NCI-H1105 treated with DMSO at 0.1 percent for 48 hours (cell line): ENCODE measurements around the gene STX1A.

ENCODE experiments used
- DNase-seq: peaks from one replicate; lab custom pipeline; 2025; lab: John Stamatoyannopoulos, UW

The STX1A gene

DNA sequence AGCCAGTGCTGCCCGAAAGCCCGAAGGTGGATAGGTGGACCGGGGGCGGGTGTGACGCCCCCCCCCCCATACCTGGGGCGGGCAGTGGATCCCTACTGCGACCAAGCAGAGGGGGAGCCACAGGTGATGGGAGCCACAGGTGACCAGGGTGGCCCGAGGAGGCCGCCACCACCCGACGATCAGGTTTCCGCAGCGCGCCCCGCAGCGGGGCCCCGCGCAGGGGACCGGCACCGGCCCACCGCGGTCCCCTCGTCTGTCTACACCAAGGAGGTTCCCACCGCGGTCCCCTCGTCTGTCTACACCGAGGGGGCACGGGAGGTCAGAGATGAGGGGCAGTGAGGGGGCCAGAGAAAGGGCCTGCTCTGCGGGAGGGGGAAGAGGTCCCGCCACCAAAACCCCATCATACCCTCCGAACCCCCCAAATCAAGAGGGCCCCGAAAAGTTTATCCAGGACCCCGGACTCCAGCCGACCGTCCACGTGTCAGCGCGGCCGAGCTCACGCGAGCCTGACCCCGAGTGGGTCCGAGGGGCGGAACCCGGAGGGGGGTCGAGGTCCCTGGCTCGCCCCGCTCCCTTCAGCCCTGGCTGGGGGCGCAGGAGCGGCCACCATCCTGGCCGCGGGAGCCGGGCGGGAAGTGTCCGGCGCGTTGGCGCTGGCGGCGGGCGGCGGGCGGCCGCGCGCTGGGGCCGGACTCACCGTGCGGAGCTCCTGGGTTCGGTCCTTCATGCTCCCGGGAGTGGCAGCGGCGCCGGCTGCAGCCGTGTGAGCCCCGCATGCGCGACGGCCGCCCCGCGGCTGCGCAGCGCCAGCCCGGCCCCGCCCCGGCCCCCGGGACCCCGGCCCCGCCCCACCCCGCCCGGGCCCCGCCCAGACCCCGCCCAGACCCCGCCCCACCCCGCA, at the start of gene STX1A:
Gene STX1A, minus strand, starts transcription at position 765 of the 901 bp plus-strand sequence. Its CDS starts 38 bp downstream, at position 727.
- peak; percentile 54 for DNase-seq

DNA sequence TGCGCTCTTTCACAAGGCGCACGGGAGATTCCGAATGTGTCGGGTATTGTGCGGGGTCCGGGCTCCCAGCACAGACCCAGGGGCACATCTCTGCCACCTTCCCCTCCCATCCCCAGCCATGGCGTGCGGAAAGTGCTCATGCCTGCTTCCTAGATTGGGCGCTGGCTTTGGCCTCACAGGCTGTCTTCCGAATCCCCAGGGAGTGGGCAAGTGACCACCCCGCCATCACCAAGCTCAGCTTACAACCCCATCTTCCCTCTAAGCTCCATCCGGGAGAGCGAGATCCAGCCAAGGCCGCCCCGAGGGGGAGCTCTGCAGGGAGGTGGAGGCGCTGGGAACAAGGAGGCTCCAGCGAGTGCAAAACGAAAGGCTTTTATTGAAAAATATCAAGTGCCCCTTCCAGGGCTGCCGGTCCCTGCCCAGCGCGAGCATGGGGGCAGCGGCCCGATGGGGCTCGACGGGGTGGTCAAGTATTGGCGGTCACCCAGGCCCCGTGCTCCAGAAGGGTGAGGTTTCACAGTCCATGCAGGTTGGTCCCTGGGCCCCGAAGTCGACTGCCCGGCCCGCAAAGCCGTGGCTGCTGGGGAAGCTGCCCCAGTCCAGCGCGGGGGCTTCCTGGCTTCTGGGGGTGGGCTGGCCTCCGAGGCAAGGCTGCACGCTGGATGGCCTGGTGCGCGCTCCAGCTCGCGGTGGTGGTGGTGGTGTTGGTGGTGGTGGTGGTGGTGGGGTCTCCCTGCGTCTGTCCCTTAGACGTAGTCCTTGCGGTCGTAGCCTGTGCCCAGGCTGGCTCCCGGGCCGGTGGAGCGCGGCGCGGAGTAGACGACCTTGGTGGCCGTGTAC, 49.4 kb upstream of the STX1A start:
- DNase-seq, result peak; percentile 26

DNA sequence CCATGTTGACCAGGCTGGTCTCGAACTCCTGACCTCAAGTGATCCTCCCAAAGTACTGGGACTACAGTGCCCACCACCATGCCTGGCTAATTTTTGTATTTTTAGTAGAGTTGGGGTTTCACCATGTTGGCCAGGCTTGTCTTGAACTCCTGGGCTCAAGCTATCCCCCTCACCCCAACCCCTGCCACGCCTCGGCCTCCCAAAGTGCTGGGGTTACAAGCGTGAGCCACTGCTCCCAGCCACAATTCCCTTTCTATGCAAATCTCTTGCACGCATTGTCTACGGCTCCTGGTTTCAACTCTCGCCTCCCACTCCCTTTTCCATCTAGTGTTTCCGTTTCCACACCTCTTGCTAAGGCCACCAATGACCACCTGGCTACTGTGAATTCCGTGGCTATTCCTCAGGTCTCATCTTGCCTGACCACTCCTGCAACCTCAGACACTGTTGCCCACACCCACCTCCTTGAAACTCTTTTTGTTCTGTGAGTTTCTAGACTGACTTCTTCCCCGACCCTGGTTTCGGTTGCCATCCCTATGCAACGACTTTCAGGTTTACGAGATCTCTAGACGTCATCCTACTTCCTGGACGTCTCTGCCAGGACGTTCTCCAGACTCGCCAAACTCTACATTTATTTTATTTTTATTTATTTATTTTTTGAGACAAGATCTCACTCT, 47.2 kb upstream of the STX1A start:
- no peak for DNase-seq

DNA sequence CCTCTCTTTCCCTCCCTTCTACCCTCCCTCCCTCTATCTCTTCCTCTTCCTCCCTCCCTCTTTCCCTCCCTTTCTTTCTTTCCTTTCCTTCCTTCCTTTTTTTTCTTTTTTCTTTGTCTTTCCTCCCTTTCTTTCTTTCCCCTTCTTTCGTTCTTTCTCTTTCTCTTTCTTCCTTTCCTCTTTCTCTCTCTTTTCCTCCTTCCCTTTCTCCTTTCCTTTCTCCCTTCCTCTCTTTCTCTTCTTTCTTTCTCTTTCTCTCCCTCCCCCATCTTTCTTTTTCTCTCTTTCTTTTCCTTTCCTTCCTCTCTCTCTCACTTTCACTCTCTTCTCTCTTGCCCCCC, 43.2 kb upstream of the STX1A start:
- no peak for DNase-seq

DNA sequence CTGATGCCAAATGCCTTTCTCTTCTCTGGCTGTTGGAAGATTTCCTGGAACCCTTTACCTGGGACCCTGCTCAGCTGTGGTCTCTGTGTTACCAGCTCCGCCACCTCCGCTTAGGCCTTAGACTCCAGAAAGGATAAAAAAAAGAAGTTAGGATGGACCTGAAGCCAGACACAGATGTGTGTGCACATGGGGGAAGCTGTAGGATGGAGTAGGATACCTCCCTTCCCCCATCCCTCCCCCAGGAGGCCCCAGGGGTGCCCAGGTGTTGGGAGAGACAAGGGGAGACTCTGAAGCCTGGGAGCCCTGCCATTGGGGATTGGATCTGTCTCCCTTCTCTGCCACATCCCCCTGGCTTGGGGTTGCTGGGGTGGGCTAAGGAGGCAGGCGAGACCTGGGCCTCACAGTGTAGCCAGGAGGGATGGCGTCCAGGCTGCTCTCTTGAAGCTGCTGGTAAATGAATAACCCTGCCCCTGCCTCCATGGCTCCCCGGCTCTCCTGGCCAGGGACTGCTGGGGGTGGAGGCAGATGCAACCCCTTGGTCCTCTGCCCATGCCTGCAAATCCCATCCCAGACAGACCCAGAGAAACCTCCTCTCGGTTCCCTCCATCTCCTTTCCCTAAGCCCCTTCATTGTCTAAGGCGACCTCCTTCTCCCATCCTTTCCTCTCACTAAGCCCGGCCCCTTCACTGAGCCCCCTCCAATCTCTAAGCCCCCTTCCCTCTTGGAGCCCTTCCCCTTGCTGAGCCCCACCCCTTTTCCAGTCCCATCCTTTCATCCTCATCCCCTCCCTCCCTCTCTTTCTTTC, 42.6 kb upstream of the STX1A start:
- DNase-seq, result no peak

DNA sequence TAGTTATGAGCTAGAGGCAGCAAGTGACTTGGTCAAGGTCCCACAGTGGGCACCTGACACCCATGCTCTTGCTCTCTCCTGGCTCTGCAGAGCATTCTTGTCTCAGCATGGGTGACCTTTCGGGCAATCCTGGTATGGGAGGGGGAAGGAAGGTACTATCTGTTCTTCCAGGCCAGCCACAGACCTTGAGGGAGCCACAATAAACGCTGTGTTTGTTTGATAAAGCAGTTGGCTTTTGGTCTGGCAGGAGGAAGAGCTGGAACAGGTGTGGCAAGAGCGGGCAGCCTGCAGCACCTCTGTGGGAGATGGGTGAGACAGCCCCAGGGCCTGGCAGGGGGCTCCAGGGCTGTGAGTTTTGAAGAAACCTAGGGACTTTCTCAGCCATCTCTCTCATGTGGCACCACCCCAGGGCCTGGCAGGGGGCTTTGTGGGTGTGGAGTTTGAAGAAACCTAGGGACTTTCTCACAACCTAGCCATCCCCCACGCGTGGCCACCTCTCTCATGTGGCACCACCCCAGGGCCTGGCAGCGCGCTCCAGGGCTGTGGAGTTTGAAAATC, 39.2 kb upstream of the STX1A start:
- no peak for DNase-seq

DNA sequence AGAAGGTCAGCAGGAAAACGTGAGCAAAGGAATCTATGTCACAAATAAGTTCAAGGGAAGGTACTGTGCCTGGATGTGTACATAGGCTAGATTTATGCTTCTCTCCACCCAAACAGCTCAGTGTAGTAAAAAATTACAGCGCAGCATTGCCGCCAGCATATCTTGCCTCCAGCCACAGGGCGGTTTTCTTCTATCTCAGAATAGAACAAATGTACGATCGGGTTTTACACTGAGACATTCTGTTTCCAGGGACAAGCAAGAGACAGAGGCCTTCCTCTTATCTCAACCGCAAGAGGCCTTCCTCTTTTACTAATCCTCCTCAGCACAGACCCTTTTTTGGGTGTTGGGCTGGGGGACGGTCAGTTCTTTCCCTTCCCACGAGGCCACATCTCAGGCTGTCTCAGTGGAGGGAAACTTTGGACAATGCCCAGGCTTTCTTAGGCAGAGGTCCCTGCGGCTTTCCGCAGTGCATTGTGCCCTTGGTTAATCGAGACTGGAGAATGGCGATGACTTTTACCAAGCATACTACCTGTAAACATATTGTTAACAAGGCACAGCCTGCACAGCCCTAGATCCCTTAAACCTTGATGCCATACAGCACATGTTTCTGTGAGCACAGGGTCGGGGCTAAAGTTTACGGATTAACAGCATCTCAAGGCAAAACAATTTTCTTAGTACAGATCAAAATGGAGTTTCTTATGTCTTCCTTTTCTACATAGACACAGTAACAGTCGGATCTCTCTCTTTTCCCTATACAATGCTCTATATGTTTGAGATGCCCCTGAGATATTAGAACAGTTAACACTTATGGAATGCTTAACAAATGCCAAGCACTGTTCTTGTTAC, 30.7 kb upstream of the STX1A start:
- DNase-seq, result no peak

DNA sequence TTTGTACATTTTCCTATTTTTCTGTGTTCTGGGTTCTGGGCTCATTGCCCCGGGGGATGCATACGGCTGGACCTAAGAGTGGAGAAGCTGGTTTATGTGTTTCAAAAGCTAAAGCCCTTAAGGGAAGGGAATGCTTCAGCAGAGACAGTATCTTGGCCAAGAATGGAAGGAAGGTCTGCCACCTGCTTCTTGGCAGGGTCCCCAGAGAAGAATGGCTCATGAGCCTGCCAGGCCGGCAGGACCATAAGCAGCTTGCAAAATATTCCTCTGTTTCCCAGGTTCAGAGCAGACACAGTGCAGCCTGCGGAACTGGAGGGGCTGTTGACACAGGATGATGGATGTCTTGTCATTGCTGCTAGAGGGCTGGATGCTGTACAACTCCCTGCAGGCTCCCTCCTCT, 26.9 kb upstream of the STX1A start:
- no peak for DNase-seq

DNA sequence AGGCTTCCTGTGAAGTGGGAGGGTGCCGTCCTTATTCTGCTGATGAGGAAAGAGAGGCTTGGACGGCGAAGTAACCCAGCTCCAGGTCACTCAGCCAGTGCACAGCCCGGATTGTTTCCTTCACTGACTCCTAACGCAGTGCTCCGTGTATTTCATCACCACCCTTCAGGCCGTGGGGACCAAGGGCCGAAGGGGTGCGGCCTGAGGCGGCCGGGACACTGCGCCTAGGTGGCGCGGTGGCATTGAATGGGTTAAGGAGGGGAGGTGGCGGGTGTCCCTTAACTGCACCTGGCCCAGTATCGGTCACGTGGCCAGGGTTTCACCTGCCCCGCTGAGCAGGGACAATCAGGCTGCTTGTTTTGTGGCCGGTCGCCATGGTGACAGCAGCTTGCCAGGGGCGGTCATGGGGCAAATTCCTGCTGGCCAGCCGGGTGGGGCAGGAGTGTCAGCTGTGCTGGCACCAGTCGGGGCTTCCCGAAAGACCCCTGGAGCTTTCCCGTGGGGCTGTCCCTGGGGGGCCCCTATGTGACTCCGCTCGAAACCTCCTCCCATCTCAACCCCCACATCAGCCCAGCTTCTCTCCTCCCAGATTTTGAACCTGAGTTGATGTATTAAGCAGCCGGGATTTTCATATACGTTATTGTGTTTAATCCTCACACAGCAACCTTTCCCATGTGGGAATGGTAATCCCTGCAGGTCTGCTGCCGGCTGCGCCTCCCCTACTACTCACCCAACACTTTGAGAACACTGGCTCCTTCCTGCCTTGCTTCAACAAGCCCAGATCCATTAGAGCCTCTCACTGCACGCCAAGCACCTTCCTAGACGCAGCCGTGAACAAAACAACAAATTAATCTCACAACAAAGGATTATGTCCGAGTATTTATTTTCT, 23.5 kb upstream of the STX1A start:
- DNase-seq, result peak; percentile 98

DNA sequence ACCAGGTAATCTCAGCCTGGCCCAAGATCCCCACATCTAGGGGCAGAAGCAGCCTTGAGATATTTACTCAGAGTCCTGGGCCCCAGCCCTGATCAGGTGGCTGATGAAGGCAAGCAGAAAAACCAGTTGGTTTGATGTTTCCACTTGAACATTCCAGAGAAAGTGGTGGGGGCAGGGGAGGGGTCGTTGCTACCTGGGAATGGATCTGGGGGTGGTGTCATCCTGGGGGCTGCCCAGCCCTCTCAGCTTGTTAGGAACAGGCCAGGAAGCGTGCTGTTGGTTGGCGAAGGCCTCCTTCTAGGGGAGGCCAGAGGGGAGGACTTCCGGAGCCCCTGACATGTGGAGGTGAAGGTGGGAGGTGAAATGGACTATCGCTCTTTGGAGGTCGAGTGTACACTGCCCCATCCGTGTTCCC, 22.9 kb upstream of the STX1A start:
- peak; percentile 64 for DNase-seq

DNA sequence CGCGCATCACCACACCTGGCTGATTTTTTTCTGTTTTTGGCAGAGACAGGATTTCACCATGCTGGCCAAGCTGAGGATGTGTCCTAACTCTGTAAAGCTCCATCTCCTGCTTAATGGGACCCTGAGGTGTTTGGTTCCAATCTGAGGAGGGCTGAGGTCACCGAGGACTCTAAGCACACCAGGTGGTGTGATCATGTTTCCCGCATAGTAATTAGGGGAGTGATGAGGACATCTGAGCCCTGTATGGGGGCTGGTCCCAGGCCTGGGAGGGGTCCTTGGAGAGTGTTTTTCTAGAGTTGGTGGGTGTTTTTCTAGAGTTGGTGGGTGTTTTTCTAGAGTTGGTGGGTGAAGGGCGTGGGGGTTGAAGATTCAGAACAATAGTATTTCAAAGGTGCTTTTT, 22.1 kb upstream of the STX1A start:
- DNase-seq, result peak; percentile 61

DNA sequence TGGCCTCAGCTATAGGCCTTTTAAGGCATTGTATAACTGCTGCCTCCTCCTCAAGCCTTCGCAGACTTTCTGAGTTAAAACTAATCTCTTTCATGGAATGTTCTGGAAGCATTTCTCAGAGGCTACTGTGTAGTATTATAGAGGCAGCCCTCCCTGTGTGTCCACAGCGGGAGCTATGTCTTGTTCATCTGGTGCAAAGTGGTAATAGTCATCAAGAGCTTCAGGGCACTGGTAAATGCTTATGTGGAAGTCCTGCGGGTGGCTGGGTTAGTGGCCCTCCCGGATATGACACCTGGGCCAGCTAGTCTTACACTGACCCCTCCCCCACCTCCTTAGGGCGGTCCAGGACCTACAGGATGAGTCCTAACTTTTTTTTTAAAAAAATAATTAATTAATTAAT, 21.3 kb upstream of the STX1A start:
- no peak for DNase-seq

DNA sequence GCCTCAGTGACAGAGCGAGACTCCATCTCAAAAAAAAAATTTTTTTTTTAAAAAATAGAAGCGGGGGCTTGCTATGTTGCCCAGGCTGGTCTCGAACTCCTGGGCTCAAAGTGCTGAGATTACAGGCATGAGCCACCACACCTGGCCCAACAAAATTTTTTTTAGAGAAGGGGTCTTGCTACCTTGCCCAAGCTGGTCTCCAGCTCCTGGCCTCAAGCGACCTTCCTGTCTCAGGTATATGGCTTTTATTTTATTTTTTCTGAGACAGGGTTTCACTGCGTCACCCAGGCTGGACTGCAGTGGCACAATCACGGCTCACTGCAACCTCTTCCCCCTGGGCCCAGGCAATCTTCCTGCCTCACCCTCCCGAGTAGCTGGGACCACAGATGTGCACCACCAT, 20.7 kb upstream of the STX1A start:
- no peak for DNase-seq

DNA sequence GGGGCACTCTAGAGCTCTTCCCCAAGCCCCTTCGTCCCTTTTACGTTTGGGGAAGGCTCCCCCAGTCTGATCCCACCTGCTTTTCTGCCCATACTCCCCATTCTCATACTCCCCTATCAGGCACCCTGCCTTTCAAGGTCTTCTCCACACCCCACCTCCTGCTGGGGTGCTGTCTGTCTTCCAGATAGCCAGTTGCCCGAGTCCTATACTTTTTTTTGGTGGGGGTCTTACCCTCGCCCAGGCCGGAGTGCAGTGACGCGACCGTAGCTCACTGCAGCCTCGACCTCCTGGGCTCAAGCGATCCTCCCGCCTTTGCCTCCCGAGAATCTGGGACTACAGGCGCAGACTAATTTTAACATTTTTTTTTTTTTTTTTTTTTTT, 19.9 kb upstream of the STX1A start:
- DNase-seq, result no peak

DNA sequence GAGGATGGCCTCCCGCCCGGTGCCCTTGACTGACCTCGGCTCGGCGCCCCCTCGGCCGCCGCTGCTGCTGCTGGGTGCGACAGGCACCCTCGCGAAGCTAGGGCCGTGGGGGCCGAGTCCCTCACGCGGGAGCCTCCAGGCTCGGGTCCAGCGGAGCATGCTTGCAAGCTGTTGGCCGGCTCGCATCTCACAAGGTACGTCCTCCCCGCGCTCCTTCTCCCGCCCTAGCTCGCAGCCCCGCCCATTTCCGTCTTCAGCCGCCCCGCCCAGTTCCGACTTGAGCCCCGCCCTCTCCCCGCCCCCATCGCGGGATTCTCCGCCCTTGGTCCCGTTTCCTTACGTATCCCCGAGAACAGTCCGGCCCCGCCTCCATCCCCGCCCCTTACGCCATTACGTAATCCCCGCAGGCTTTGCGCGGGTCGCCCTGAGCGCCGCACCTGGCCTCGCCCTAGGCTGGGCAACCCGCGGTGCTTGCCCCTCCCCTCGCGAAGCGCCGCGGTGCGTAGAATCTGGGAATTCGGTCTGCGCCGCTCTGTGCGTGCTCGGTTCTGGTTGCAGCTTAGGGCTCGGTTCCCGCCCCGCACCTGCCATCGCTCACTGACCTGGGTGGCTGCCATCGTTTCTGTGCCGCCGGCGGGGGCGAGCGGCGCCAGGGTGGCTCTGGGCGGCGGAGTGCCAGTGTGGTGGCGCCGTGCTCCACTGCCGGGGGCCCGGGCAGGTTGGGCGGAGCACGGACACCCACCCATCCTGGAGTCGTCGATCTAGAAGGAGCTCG, 19.3 kb upstream of the STX1A start, which contains the start of gene ABHD11:
Gene ABHD11, minus strand, starts transcription at position 191 of the 775 bp plus-strand sequence. Its CDS starts 32 bp downstream, at position 159.
- peak; percentile 94 for DNase-seq

DNA sequence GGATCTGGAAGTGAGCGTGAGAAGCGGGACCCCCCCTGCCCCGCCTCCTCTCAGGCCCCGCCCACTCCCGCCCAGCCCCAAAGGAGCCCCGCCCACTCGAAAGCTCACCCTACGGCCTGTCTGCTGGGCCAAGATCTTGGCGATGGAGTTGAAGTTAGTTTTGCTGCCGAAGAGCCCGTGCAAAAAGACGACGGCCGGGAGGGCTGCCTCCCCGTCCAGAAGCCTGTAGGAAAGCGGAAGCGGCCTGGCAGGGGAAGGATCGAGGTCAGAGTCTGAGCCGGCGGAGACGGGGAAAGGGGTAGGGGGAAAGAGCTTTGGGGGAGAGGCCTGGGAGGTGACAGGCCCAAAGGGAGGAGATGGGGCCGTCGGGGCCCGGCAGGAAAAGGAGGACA, 18.7 kb upstream of the STX1A start:
- DNase-seq, result peak; percentile 40

DNA sequence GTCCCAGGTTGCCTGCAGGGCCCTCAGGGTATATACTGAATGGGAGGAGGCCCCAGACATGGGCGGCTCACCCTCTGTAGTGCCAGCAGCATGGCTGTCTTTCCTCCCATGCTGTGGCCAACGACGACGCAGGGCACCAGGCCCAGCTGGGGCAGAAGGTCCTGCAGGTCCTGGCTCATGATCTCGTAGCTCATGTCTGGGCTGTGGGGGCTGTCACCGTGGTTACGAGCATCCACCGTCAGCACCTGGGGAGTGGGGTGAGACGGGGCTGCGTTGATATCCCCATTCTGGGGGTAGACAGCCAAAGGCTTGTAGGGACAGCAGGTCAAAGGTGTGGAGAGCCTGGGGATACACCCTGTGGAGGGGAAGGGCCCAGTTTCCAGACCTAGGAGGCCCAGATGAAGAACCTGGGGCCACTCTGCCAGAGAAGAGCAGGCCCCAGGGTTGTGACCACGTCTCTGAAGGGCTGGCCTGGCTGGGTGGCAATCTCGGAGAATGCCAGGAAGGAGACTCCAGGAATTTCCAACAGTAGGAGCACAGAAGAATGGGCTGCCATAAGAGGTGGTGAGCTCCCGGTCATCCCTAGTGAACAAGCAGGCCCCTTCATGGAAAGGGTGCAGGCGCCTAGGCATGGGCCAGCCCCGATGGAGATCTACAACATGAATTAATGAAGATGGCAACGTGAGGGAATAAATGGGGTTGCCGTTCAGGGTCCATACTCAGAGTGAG, 18.2 kb upstream of the STX1A start:
- DNase-seq, result no peak

DNA sequence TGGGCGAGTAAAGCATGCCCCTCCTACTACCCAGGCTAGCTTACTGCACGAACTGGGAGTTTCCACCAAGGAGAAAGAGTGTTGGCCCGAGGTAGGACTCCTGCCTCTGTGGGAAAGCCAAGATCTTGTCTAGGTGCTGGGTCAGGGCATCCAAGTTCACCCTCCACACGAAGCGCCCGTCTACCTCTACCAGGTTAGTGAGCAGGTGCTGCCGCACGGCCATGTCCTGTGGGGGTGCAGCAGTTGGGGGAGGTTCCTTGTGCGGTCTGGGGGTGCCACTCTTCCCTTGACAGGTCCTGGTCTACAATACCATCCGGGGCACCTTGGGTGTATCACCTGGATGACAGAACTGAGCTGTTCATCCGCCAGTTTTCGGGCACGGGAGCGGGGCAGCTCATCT, 17.4 kb upstream of the STX1A start:
- DNase-seq, result no peak
